ENCODE measurements around the gene HIVEP3. TPM values are rescaled to one million over a fixed set of nuclear protein-coding genes. Genes with fewer than 3 reads are reported as not detected.

HIVEP3 gene
- total RNA-seq, 1 donor from 2014 or later, result 8.9 TPM

GRCh38 chr1:41741244-41741643 lies 177.5 kb downstream of the HIVEP3 start:
- Mint-ChIP-seq H3K4me1 (ENCODE audit: low read depth, unreplicated experiment) (peaks cover 14% of the 10 kb centered on the region), H3K27me3 (ENCODE audit: low read depth, unreplicated experiment) (peaks cover 22% of the 10 kb centered on the region), H3K27ac (ENCODE audit: unreplicated experiment) (no peak overlapping the region), H3K4me3 (ENCODE audit: unreplicated experiment) (no peak overlapping the region), H3K9me3 (ENCODE audit: unreplicated experiment) (no peaks in the 10 kb centered on the region), H3K36me3 (ENCODE audit: low read depth, unreplicated experiment) (no peaks in the 10 kb centered on the region)
- Histone ChIP-seq H3K27me3 (ENCODE audit: insufficient read depth, low read length) (no peaks in the 10 kb centered on the region), H3K9ac (ENCODE audit: low read length) (peak overlapping the region; percentile 6), H3K79me2 (ENCODE audit: insufficient read depth, low read length) (peaks cover 8% of the 10 kb centered on the region), H3K4me2 (ENCODE audit: low read length) (peak overlapping the region; percentile 36), H4K20me1 (ENCODE audit: insufficient read depth, low read length) (no peaks in the 10 kb centered on the region), H2AFZ (ENCODE audit: low read depth, low read length) (no peak overlapping the region), H3K9me3 (ENCODE audit: insufficient read depth, low read depth, low read length) (no peaks in the 10 kb centered on the region), H3K27ac (ENCODE audit: low read depth, low read length) (peak overlapping the region; percentile 63), H3K36me3 (ENCODE audit: insufficient read depth, low read length) (no peaks in the 10 kb centered on the region), H3K4me3 (ENCODE audit: insufficient read depth, low read depth, low read length) (no peak overlapping the region), H3K4me1 (ENCODE audit: insufficient read depth, low read length) (peaks cover 43% of the 10 kb centered on the region)
- TF ChIP-seq EZH2 (IDR thresholded peaks at IDR 0.05; ENCODE audit: insufficient read depth, low read length) (no peak), CTCF (IDR thresholded peaks at IDR 0.05; ENCODE audit: insufficient read depth, low read depth, low read length) (no peak)
- no peak for FAIRE-seq
- DNase-seq (ENCODE audit: low read depth), result no peak

- no peak for TF ChIP-seq EZH2 (IDR thresholded peaks at IDR 0.05; ENCODE audit: insufficient read depth, low read length)
- no peak for TF ChIP-seq CTCF (IDR thresholded peaks at IDR 0.05; ENCODE audit: insufficient read depth, low read depth, low read length)
- Histone ChIP-seq H3K36me3 (ENCODE audit: insufficient read depth, low read length) (no peaks in the 10 kb centered on the region), H3K27me3 (ENCODE audit: insufficient read depth, low read length) (no peaks in the 10 kb centered on the region), H2AFZ (ENCODE audit: low read depth, low read length) (no peak overlapping the region), H3K4me2 (ENCODE audit: low read length) (peak overlapping the region; percentile 36), H3K4me3 (ENCODE audit: insufficient read depth, low read depth, low read length) (no peak overlapping the region), H3K79me2 (ENCODE audit: insufficient read depth, low read length) (peaks cover 8% of the 10 kb centered on the region), H3K9ac (ENCODE audit: low read length) (no peak overlapping the region), H3K9me3 (ENCODE audit: insufficient read depth, low read depth, low read length) (no peaks in the 10 kb centered on the region), H4K20me1 (ENCODE audit: insufficient read depth, low read length) (no peaks in the 10 kb centered on the region), H3K27ac (ENCODE audit: low read depth, low read length) (peak overlapping the region; percentile 63), H3K4me1 (ENCODE audit: insufficient read depth, low read length) (peaks cover 43% of the 10 kb centered on the region)
- no peak overlapping the region for H3K4me3 Mint-ChIP-seq (ENCODE audit: unreplicated experiment)
- H3K36me3 Mint-ChIP-seq (ENCODE audit: low read depth, unreplicated experiment), result no peaks in the 10 kb centered on the region
- no peak for DNase-seq (ENCODE audit: low read depth)
- H3K27ac Mint-ChIP-seq (ENCODE audit: unreplicated experiment), result no peak overlapping the region
- H3K9me3 Mint-ChIP-seq (ENCODE audit: unreplicated experiment), result peaks cover under 1% of the 10 kb centered on the region
- FAIRE-seq, result no peak
- peaks cover 14% of the 10 kb centered on the region for H3K4me1 Mint-ChIP-seq (ENCODE audit: low read depth, unreplicated experiment)
- H3K27me3 Mint-ChIP-seq (ENCODE audit: low read depth, unreplicated experiment), result peaks cover 23% of the 10 kb centered on the region
These were observed 178.0 kb downstream of the HIVEP3 start for GRCh38 chr1:41740630-41741239.

GRCh38 chr1:41740058-41740457 lies 178.7 kb downstream of the HIVEP3 start:
- FAIRE-seq, result no peak
- TF ChIP-seq EZH2 (IDR thresholded peaks at IDR 0.05; ENCODE audit: insufficient read depth, low read length) (no peak), CTCF (IDR thresholded peaks at IDR 0.05; ENCODE audit: insufficient read depth, low read depth, low read length) (no peak)

More at GRCh38 chr1:41740058-41740457, 178.7 kb downstream of the HIVEP3 start:
- peaks cover 43% of the 10 kb centered on the region for H3K4me1 ChIP-seq (ENCODE audit: insufficient read depth, low read length)
- no peak overlapping the region for H3K4me3 ChIP-seq (ENCODE audit: insufficient read depth, low read depth, low read length)
- H3K36me3 ChIP-seq (ENCODE audit: insufficient read depth, low read length), result no peaks in the 10 kb centered on the region
- H3K27ac Mint-ChIP-seq (ENCODE audit: unreplicated experiment), result no peak overlapping the region
- no peaks in the 10 kb centered on the region for H3K27me3 ChIP-seq (ENCODE audit: insufficient read depth, low read length)
- no peaks in the 10 kb centered on the region for H3K36me3 Mint-ChIP-seq (ENCODE audit: low read depth, unreplicated experiment)
- H3K4me2 ChIP-seq (ENCODE audit: low read length), result no peak overlapping the region
- no peak overlapping the region for H3K4me3 Mint-ChIP-seq (ENCODE audit: unreplicated experiment)
- peaks cover 30% of the 10 kb centered on the region for H3K27me3 Mint-ChIP-seq (ENCODE audit: low read depth, unreplicated experiment)
- peaks cover 8% of the 10 kb centered on the region for H3K79me2 ChIP-seq (ENCODE audit: insufficient read depth, low read length)
- peaks cover 2% of the 10 kb centered on the region for H3K9me3 Mint-ChIP-seq (ENCODE audit: unreplicated experiment)
- H3K9ac ChIP-seq (ENCODE audit: low read length), result no peak overlapping the region
- H3K9me3 ChIP-seq (ENCODE audit: insufficient read depth, low read depth, low read length), result no peaks in the 10 kb centered on the region
- DNase-seq (ENCODE audit: low read depth), result no peak
- H4K20me1 ChIP-seq (ENCODE audit: insufficient read depth, low read length), result no peaks in the 10 kb centered on the region
- no peak overlapping the region for H3K27ac ChIP-seq (ENCODE audit: low read depth, low read length)
- peaks cover 18% of the 10 kb centered on the region for H3K4me1 Mint-ChIP-seq (ENCODE audit: low read depth, unreplicated experiment)
- H2AFZ ChIP-seq (ENCODE audit: low read depth, low read length), result no peak overlapping the region

Measured in astrocyte (in vitro differentiated cells and primary cell).